H1 (cell line): Measurements from ENCODE around the gene GPC6. TPM values are rescaled to one million over a fixed set of nuclear protein-coding genes. Genes with fewer than 3 reads are reported as not detected.

ENCODE experiments used
- CTCF ChIA-PET: fragments of 300-600 bp; sonication (Branson Sonifier 250); formaldehyde crosslinking; loops from one replicate; lab custom pipeline; 2021; ENCODE audit not compliant: partially characterized antibody; lab: Charles Lee
- POLR2A ChIA-PET: fragments of 300-600 bp; sonication (Branson Sonifier 250); formaldehyde crosslinking; loops from one replicate; lab custom pipeline; 2021; ENCODE audit warnings: inconsistent platforms; ENCODE audit not compliant: partially characterized antibody; lab: Charles Lee
- DNase-seq, 2 experiments: peaks; one replicate each; pipeline versions ENCODE4 v3.0.0 to v3.0.0-alpha.2; 2010 to 2022; ENCODE audit warnings: low spot score in 2 of 2, low read depth in 1 of 2, mixed read lengths in 1 of 2
- FAIRE-seq: peaks from 2 replicates; lab custom pipeline; 2011; peaks lifted over from hg19 to GRCh38; lab: Jason Lieb, UNC
- H2AFZ ChIP-seq: 2 replicates; pipeline ENCODE4 v1.8.1; 2012; ENCODE audit warnings: low read length, inconsistent platforms
- H2AK5ac ChIP-seq: 2 replicates; pipeline ENCODE4 v1.6.1; 2013; ENCODE audit warnings: low read depth, low read length
- H2BK120ac ChIP-seq: replicated peaks from 2 replicates; pipeline ENCODE3; 2013; ENCODE audit warnings: low read depth, low read length, inconsistent platforms
- H2BK12ac ChIP-seq: 2 replicates; pipeline ENCODE4 v1.6.1; 2013; ENCODE audit warnings: low read depth, low read length
- H2BK15ac ChIP-seq: 2 replicates; pipeline ENCODE4 v1.6.1; 2013; ENCODE audit warnings: low read length
- H2BK20ac ChIP-seq: 2 replicates; pipeline ENCODE4 v1.6.1; 2013; ENCODE audit warnings: low read length
- H2BK5ac ChIP-seq: 2 replicates; pipeline ENCODE4 v1.6.1; 2013; ENCODE audit warnings: low read depth, low read length
- H3K14ac ChIP-seq: 2 replicates; pipeline ENCODE4 v1.6.1; 2013; ENCODE audit warnings: inconsistent platforms; ENCODE audit not compliant: insufficient read length
- H3K18ac ChIP-seq: 2 replicates; pipeline ENCODE4 v1.6.1; 2013; ENCODE audit warnings: low read length; ENCODE audit errors: extremely low read depth
- H3K23ac ChIP-seq: 2 replicates; pipeline ENCODE4 v1.6.1; 2013; ENCODE audit warnings: inconsistent platforms; ENCODE audit not compliant: insufficient read length
- H3K23me2 ChIP-seq: 2 replicates; pipeline ENCODE4 v1.6.1; 2013; ENCODE audit warnings: low read depth, low read length
- H3K27ac ChIP-seq: 2 replicates; pipeline ENCODE4 v1.6.1; 2011; ENCODE audit warnings: low read depth, low read length, inconsistent platforms
- H3K27me3 ChIP-seq, 4 experiments: replicated peaks in 1 of 4; 1 replicate in 1 of 4; 2 replicates in 3 of 4; pipeline versions ENCODE4 v1.6.1 to v1.8.1; 2011 to 2013; ENCODE audit warnings: low read length in 3 of 4, mild to moderate bottlenecking in 3 of 4, inconsistent platforms in 2 of 4, mixed read lengths in 2 of 4, moderate library complexity in 1 of 4; ENCODE audit not compliant: control insufficient read depth in 3 of 4, insufficient read depth in 3 of 4; ENCODE audit errors: extremely low read depth in 1 of 4
- H3K36me3 ChIP-seq, 4 experiments: 2 replicates each; pipeline versions ENCODE4 v1.6.1 to v1.8.1; 2011 to 2013; ENCODE audit warnings: mild to moderate bottlenecking in 4 of 4, low read length in 3 of 4, moderate library complexity in 2 of 4, control low read depth in 1 of 4, inconsistent platforms in 1 of 4; ENCODE audit not compliant: insufficient read depth in 4 of 4, control insufficient read depth in 2 of 4
- H3K4ac ChIP-seq: replicated peaks from 2 replicates; pipeline ENCODE3; 2013; ENCODE audit warnings: low read length, low read depth, mixed read lengths, inconsistent platforms; ENCODE audit not compliant: insufficient read length
- H3K4me1 ChIP-seq, 4 experiments: replicated peaks in 1 of 4; 1 replicate in 1 of 4; 2 replicates in 3 of 4; pipeline versions ENCODE4 v1.6.1 to v1.8.1; 2011 to 2013; ENCODE audit warnings: low read length in 3 of 4, inconsistent platforms in 2 of 4, mixed read lengths in 1 of 4; ENCODE audit not compliant: insufficient read depth in 4 of 4, control insufficient read depth in 3 of 4
- H3K4me2 ChIP-seq, 2 experiments: 2 replicates each; pipeline versions ENCODE4 v1.6.1 to v1.8.1; 2011 to 2013; ENCODE audit warnings: low read depth in 2 of 2, low read length in 2 of 2, control low read depth in 1 of 2, inconsistent platforms in 1 of 2, mild to moderate bottlenecking in 1 of 2; ENCODE audit not compliant: insufficient read depth in 1 of 2
- H3K4me3 ChIP-seq, 4 experiments: fragments of 200-600, 300-600 bp in 1 of 4; sonication (generic), shearing (Covaris generic), sonication (Bioruptor Twin) in 1 of 4; 2 replicates each; pipeline versions ENCODE4 v1.5.1 to v1.8.1; 2011 to 2016; ENCODE audit warnings: low read length in 4 of 4, low read depth in 3 of 4, control low read depth in 2 of 4, inconsistent platforms in 2 of 4, mild to moderate bottlenecking in 2 of 4, mixed read lengths in 1 of 4, moderate library complexity in 1 of 4; ENCODE audit not compliant: insufficient read depth in 2 of 4; ENCODE audit errors: extremely low read depth in 1 of 4
- H3K56ac ChIP-seq: replicated peaks from 2 replicates; pipeline ENCODE3; 2013; ENCODE audit warnings: low read depth, mild to moderate bottlenecking, mixed read lengths, low read length, inconsistent platforms; ENCODE audit not compliant: insufficient read length
- H3K79me1 ChIP-seq: 2 replicates; pipeline ENCODE4 v1.6.1; 2013; ENCODE audit warnings: low read depth, low read length, control low read depth
- H3K79me2 ChIP-seq, 2 experiments: 2 replicates each; pipeline versions ENCODE4 v1.6.1 to v1.8.1; 2012 to 2013; ENCODE audit warnings: low read length in 2 of 2, mild to moderate bottlenecking in 2 of 2, inconsistent platforms in 1 of 2; ENCODE audit not compliant: insufficient read depth in 2 of 2, control insufficient read depth in 1 of 2
- H3K9ac ChIP-seq, 4 experiments: replicated peaks in 1 of 4; 1 replicate in 1 of 4; 2 replicates in 3 of 4; pipeline versions ENCODE4 v1.6.1 to v1.8.1; 2011 to 2013; ENCODE audit warnings: low read depth in 3 of 4, low read length in 3 of 4, control low read depth in 2 of 4, mild to moderate bottlenecking in 2 of 4, moderate library complexity in 2 of 4, inconsistent platforms in 1 of 4; ENCODE audit errors: extremely low read depth in 1 of 4
- H3K9me3 ChIP-seq, 2 experiments: 2 replicates each; pipeline versions ENCODE4 v1.6.1 to v1.8.1; 2012 to 2013; ENCODE audit warnings: mild to moderate bottlenecking in 2 of 2, moderate library complexity in 2 of 2, control low read depth in 1 of 2, inconsistent platforms in 1 of 2, low read depth in 1 of 2, low read length in 1 of 2, mixed read lengths in 1 of 2; ENCODE audit not compliant: insufficient read depth in 2 of 2
- H4K20me1 ChIP-seq, 2 experiments: replicated peaks in 1 of 2; 2 replicates each; pipeline versions ENCODE3 to v1.8.1; 2011 to 2013; ENCODE audit warnings: inconsistent platforms in 2 of 2, low read length in 2 of 2, mild to moderate bottlenecking in 1 of 2; ENCODE audit not compliant: insufficient read depth in 2 of 2, control insufficient read depth in 1 of 2
- H4K5ac ChIP-seq: 2 replicates; pipeline ENCODE4 v1.6.1; 2013; ENCODE audit warnings: low read length, low read depth, mixed read lengths, inconsistent platforms; ENCODE audit not compliant: insufficient read length
- H4K8ac ChIP-seq: 2 replicates; pipeline ENCODE4 v1.8.0; 2013; ENCODE audit warnings: mild to moderate bottlenecking, moderate library complexity, low read length, inconsistent platforms; ENCODE audit not compliant: insufficient read depth; ENCODE audit errors: extremely low read depth
- H4K91ac ChIP-seq: replicated peaks from 2 replicates; pipeline ENCODE3; 2013; ENCODE audit warnings: low read length, mixed read lengths, inconsistent platforms; ENCODE audit not compliant: insufficient read length
- ASH2L ChIP-seq: fragments of 200-600, 300-600 bp; sonication (generic); IDR thresholded peaks from one replicate; pipeline ENCODE4 v1.7.1; 2017; ENCODE audit warnings: low read length
- BACH1 ChIP-seq: IDR thresholded peaks from 2 replicates; pipeline ENCODE4 v1.6.1; 2012; ENCODE audit warnings: low read length, improper control_type of control experiment
- NRF1 ChIP-seq: IDR thresholded peaks from 2 replicates; pipeline ENCODE4 v1.6.1; 2011; ENCODE audit warnings: mild to moderate bottlenecking, low read depth, low read length, improper control_type of control experiment
- SP1 ChIP-seq: IDR thresholded peaks from 2 replicates; pipeline ENCODE4 v1.6.1; 2011; ENCODE audit warnings: low read depth, low read length
- TAF1 ChIP-seq: IDR thresholded peaks from 2 replicates; pipeline ENCODE4 v1.6.1; 2011; ENCODE audit warnings: mild to moderate bottlenecking, low read depth, low read length
- TEAD4 ChIP-seq: IDR thresholded peaks from 2 replicates; pipeline ENCODE4 v1.6.1; 2012; ENCODE audit warnings: low read depth, low read length, inconsistent platforms, mixed read lengths
- WGBS, 2 experiments: shearing (Covaris generic) in 1 of 2; methylation state at CpG; one replicate each; pipeline versions ENCODE4 v1.1.6 to v1.1.7; 2013 to 2015; ENCODE audit warnings: low lambda C conversion rate in 2 of 2, mixed read lengths in 2 of 2, inconsistent platforms in 1 of 2, low coverage in 1 of 2, missing lambda C conversion rate in 1 of 2; ENCODE audit not compliant: insufficient replicate concordance in 2 of 2, insufficient coverage in 1 of 2, insufficient read length in 1 of 2; ENCODE audit errors: extremely low coverage in 1 of 2, missing lambda C conversion rate in 1 of 2; 5-methylcytosine and 5-hydroxymethylcytosine counted together
- polyA plus RNA-seq, 7 experiments: library from polyadenylated mRNA; depleted of rRNA in 3 of 7; stranded (reverse) in 5 of 7; unstranded in 2 of 7; fragments of >200 nt in 5 of 7; fragments of 200-250 nt in 2 of 7; gene quantifications; 1 replicate in 5 of 7; 2 replicates in 1 of 7; 4 replicates in 1 of 7; pipeline versions ENCODE4 v1.2.1 to v1.2.3, GENCODE V29; 2011 to 2013; ENCODE audit warnings: missing spikeins in 2 of 7, mixed read lengths in 2 of 7
- total RNA-seq: library from RNA; stranded (reverse); fragmentation: NEBNext Ultra II Directional; extraction: Animal tissue kit (Norgen Biotek cat#: 25700); gene quantifications from 2 replicates; pipeline ENCODE4 v1.2.1, GENCODE V29; 2021

Gene GPC6
- total and polyA plus RNA-seq, 2 of the 8 experiments (the other 6 are each of a cell fraction or from before 2014, with no cell fraction given) = 5.4 to 12.0 TPM

DNA sequence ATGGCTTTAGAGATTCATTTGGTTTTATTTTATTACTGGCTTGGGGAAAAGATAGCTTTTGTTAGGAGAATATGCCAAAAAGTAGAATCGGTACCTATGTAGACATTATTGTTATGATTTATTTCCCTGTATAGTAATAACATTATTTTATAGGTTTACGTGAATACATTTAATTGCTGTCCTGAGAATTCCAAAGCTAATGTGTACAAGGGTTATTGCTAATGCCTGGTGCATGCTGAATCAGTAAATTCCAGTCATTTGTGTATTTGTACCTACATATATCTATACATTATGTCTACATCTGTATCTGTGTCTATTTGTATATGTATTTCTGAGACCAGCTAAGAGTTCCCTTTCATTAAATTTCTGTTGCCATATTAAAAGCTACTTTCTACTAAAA is 550.9 kb downstream of the GPC6 start:
- Histone ChIP-seq H3K36me3 (no peaks in the 10 kb centered on the region), H4K5ac (no peak overlapping the region), H3K23me2 (no peaks in the 10 kb centered on the region), H3K79me1 (no peaks in the 10 kb centered on the region), H4K8ac (no peak overlapping the region), H3K79me2 (no peaks in the 10 kb centered on the region), H2BK120ac (no peak overlapping the region), H2AFZ (no peak overlapping the region), H2BK5ac (no peak overlapping the region), H2BK20ac (no peak overlapping the region), H2BK15ac (no peak overlapping the region), H3K23ac (no peak overlapping the region), H3K4me3 (no peak overlapping the region), H3K4me1 (no peaks in the 10 kb centered on the region), H3K4ac (no peak overlapping the region), H2AK5ac (no peak overlapping the region), H4K91ac (no peak overlapping the region), H3K27ac (no peak overlapping the region), H3K27me3 (no peaks in the 10 kb centered on the region), H3K14ac (no peak overlapping the region), H3K9ac (no peak overlapping the region), H3K4me2 (no peak overlapping the region), H3K56ac (no peak overlapping the region), H2BK12ac (no peak overlapping the region), H4K20me1 (no peaks in the 10 kb centered on the region), H3K18ac (no peak overlapping the region), H3K9me3 (no peaks in the 10 kb centered on the region)
- FAIRE-seq (no peak), DNase-seq (no peak)
- ChIA-PET CTCF (interaction anchor here (1.3 kb wide), 1 partner anchor 18 kb away, joined by 3 read pairs; no protein-coding TSS in a partner anchor), POLR2A (no interaction called here)
- TF ChIP-seq SP1 = no peak
- TF ChIP-seq ASH2L = no peak
- TF ChIP-seq NRF1 = no peak
- no peak for TF ChIP-seq TEAD4
- no peak for TF ChIP-seq TAF1
- TF ChIP-seq BACH1 = no peak
- 95% methylated on average over 2 of the region's 2 CpGs; no CpG with 5 or more reads in 1 of the 2 experiments for WGBS, 2 experiments
